ENCODE results near the gene CCDC8.

DNA sequence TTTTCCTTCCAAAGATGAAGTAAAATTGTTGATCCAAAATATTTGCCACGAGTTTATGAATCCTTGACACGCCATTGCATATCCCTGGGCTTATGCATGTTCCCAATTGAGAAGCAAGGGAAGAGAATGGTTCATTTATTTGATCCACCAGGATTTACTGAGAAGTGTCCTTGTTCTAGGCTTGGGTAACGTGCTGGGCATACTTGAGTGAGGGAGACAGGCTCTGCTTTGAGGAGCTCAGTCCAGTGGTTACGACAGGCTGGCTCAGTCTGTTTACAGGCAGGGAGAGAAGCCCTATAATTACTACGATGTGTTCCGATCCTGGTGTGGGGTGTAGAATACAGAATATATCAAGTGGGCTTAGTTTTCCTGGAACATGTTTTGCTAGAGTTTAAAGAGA lies 21.6 kb upstream of the CCDC8 start:
- TF ChIP-seq YY1 (IDR thresholded peaks at IDR 0.05; ENCODE audit: insufficient read depth, insufficient read length) (no peak), SUZ12 (IDR thresholded peaks at IDR 0.05; ENCODE audit: extremely low read depth, insufficient read depth, insufficient read length) (no peak)
